HG03097 (cell line): ENCODE results near the gene PRR13.
A peak's percentile ranks its signal among the peaks of the same experiment; 100 is the strongest.
"Not testable (repeated sequence)": the region's sequence is repeated elsewhere in the genome, so short reads cannot be mapped to it uniquely, and the experiment has no call there.

ENCODE experiments used
- ATAC-seq: cut with Tn5 transposase; IDR thresholded peaks from one replicate; pipeline ENCODE4 v1.9.1; 2021; ENCODE audit not compliant: unreplicated experiment, low FRiP score

Gene PRR13

GRCh38 chr12:53431187-53431586 is 10.3 kb upstream of the PRR13 start:
- no peak for ATAC-seq

GRCh38 chr12:53435326-53435725 is 6.2 kb upstream of the PRR13 start:
- not testable (repeated sequence) for ATAC-seq

DNA sequence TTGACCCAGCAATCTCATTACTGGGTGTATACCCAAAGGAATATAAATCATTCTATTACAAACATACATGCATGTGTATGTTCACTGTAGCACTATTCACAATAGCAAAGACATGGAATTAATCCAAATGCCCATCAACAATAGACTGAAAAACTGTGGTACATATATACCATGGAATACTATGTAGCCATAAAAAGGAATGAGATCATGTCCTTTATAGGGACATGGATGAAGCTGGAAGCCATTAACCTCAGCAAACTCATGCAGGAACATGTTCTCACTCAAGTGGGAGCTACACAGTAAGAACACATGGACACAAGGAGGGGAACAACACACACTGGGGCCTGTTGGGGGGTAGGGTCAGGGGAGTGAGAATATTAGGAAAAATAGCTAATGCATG is 2.0 kb upstream of the PRR13 start:
- not testable (repeated sequence) for ATAC-seq

GRCh38 chr12:53443955-53444354 is 2.4 kb downstream of the PRR13 start:
- no peak for ATAC-seq

DNA sequence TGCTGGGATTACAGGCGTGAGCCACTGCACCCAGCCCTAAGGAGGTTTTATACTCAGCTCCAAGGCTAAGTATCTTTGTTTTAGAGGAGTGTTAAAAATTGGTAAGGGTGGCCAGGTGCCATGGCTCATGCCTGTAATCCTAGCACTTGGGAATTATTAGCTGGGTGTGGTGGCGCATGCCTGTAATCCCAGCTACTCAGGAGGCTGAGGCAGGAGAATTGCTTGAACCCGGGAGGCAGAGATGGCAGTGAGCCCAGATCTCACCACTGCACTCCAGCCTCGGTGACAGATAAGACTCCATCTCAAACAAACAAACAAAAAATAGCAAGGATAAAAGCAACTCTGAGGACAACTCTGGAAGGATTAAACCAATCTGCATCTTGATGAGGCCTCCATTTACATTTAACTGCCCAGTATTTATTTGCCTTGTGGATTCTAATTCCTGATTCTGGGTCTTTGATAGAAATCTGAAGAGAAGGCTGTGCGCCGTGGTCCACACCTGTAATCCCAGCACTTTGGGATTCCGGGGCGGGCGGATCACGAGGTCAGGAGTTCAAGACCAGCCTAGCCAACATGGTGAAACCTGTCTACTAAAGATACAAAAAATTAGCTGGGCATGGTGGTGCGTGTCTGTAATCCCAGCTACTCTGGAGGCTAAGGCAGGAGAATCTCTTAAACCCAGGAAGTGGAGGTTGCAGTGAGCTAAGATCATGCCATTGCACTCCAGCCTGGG is 3.2 kb downstream of the PRR13 start:
- ATAC-seq = not testable (repeated sequence)

- ATAC-seq = no peak
Measured at GRCh38 chr12:53450936-53451335, 9.4 kb downstream of the PRR13 start.

GRCh38 chr12:53451661-53452158 is 10.2 kb downstream of the PRR13 start, which contains the start of gene PCBP2:
Gene PCBP2 (plus strand): TSS chr12:53452102. CDS start chr12:53454801, 2,699 bp downstream.
- ATAC-seq = peak; percentile 97

DNA sequence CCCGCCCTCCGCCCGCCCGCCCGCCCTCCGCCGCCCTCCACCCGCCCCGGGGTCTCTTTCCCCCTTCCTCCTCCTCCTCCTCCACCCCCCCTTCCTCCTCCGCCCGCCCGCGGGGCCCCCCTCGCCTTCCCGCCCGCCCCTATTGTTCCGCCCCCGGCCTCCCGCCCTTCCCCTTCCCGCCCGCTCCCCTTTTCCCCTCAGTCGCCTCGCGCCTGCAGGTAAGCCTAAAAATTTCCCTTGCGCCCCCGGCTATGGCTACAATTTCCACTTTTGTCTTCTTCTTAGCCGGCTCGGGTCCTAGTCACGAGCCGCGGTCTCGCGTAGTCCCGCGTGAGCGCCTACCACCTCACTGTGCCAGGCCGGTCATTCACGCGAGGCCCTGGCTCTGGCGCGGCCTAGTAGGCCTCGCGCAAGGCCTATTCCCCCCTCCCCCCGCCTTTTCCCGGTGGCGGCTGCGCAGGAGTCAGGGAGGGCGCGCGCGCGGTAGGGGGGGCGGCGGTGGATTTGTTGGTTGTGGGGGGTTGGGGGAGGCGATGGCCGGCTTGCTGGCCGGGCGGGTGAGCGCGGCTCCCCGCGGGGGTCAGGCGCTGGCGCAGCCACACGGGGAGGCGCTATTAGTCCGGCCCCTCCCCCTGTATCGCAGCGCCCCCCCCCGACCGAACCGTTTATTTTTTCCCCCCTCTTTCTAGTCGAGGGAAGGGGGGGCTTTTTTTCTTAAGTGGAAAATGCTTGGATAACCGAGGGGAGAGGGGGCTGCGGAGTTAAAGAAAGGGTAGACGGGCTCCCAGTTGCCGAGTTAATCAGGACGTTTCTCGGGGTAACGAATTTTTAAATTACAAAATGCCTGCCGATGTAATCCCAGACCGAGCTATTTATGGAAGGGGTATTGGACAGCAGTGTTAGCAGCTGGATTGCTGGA is 10.9 kb downstream of the PRR13 start:
- no peak for ATAC-seq

GRCh38 chr12:53453953-53454640 is 12.6 kb downstream of the PRR13 start:
- ATAC-seq = no peak

DNA sequence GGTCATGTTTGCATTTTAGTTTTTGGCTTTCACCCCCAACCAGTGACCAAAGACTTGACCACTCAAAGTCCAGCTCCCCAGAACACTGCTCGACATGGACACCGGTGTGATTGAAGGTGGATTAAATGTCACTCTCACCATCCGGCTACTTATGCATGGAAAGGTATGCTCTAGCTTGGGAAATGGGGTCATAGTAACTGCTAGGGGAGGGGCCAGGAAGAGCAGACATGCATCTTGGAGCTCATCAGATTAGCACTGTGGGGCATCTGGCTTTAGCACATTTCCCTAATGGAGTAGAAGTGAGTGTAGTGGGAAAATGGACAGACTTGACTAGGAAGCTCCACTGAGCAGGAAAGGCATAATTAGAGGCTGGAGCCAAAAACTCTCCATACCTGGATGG is 13.2 kb downstream of the PRR13 start:
- ATAC-seq = no peak

DNA sequence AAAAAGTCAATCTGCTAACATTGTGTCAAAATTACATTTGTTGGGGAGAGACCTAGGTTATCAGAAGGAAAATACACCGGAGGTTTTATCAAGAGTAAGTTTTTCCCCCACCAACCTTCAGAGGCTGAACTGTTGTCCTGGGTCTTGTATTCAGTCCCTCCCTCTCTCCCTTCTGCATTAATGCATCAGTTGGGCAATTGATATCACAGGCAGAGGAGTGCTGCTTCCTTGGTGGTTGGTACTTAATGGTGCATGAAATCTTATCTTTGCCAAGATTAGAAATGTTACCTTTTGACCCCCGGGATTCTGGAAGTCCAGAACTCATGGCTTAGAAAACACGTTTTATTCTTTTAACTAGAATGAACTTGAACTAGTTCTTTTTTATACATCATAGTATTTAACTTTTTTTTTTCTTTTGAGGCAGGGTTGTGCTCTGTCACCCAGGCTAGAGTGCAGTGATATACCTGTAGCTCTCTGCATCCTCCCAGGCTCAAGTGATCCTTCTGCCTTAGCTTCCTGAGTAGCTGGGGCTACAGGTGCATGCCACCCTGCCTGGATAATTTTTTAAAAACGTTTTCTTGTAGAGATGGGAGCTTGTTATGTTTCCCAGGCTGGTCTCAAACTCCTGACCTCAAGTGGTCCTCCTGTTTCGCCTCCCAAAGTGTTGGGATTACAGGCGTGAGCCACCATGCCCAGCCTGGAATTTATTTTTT is 15.3 kb downstream of the PRR13 start:
- no peak for ATAC-seq

DNA sequence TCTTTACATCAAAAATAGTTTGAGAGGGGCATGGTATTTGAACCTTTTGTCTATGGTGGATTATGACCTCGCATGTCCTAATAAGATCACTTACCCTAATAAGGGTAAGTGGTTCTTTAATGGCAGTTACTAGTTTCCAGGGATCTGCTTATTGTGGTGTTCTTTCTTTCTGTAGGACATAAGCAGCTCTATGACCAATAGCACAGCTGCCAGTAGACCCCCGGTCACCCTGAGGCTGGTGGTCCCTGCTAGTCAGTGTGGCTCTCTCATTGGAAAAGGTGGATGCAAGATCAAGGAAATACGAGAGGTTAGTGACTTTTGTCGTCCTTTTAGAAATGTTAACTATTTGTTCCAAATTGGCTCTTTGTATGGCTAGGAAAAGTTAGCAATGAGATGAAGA is 17.6 kb downstream of the PRR13 start:
- no peak for ATAC-seq

DNA sequence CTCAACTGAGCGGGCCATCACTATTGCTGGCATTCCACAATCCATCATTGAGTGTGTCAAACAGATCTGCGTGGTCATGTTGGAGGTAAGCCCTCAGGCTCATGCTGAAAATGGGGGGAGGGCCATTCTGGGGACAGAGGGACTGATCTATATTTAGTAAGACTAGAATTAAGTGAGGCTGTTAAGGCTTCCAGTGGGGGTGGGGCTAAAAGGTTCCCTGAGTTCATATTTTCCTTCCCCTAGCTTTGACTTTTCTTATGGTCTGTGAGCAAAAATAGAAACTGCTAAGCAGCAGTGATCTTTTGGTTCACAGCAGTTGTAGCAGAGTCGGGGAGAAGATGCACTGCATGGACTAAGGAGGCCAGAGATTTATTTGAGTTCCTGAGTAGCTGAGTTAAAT is 19.5 kb downstream of the PRR13 start:
- no peak for ATAC-seq

DNA sequence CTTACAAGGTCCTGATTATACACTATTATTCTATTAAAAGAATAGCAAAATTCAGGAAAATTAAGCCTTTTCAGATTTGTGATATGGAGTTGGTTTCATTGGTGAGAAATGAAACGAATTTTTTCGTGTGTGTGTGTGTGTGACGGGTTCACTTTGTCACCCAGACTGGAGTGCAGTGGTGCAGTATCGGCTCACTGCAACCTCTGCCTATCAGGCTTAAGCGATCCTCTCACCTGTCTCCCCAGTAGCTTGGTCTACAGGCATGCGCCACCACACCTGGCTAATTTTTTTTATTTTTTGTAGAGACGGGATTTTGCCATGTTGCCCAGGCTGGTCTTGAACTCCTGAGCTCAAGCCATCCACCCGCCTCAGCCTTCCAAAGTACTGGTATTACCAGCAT is 20.1 kb downstream of the PRR13 start:
- no peak for ATAC-seq

GRCh38 chr12:53462935-53463334 is 21.4 kb downstream of the PRR13 start:
- ATAC-seq = no peak

DNA sequence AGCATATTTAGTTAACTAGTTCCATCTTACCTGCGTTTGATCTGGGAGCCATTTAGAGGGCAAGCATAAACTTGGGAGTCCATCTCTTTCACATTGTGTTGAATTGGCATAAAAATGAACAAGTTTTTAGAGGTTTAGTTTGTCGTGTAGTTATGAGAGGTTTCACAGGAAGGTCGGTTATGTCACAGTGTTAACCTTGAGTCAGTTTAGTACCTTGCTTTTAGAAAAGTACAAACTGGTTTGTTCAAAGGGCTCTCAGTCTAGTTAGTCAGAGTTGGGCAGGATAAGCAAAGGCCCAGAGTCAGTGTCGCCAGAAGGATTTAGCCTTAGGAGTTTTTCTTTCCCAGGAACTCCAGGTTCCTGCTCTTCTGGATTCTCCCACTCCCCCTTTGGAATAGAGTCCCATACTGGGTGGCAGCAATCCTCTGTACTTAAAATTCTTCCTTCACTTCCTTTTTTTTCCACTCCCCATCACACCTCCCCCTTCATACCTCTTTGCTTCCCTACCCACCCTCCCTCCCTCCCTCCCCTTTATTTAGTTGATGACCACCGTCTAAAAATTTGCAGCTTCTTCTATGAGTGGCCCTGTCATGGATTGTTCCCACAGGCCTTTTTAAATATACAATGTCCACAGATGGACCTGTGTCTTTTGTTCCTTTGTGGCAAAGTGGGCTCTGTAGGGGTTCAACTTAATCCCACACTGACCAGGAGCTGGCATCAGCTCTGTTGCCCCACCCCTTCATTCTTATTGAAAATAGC is 22.4 kb downstream of the PRR13 start:
- ATAC-seq = no peak

GRCh38 chr12:53464685-53465418 is 23.3 kb downstream of the PRR13 start:
- ATAC-seq = no peak

- no peak for ATAC-seq
Measured at GRCh38 chr12:53465679-53466078, 24.1 kb downstream of the PRR13 start.

GRCh38 chr12:53466640-53467039 is 25.1 kb downstream of the PRR13 start:
- ATAC-seq = no peak
